ENCODE measurements around the gene CHRNA7.
A peak's percentile ranks its signal among the peaks of the same experiment; 100 is the strongest.

Gene CHRNA7

DNA sequence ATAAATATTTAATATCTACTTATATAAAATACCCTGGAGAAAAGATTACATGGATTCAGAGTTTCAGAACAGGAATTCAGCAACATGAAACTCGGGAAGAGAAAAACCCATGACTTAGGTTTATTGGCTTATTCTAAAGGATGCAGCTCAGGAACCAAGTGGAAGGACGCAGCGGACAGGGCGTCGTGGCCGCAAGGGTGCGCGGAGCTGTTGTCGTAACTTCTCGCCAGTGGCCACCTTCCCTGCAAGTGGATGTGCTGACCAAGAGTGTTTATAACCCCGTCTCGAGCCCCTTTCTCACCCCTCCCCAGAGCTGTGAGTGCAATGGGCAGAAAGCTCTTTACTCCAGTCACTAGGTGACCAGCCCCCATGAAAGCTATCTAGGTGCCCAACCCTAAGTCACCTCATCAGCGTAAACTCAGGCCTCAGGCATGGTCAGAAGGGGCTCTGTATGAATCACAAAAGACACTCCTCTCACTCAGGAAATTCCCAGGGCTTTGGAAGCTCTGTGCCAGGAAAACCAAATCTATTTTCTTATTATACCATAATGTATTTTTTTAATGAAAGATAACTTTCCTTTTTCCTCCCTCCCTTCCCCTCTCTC lies 77.3 kb downstream of the CHRNA7 start:
- DNase-seq (ENCODE audit: low read depth, low spot score) = peak; percentile 27
- peaks cover 6% of the 10 kb centered on the region for H3K4me1 ChIP-seq (ENCODE audit: insufficient read depth, insufficient read length)
- H3K27me3 ChIP-seq (ENCODE audit: insufficient read depth, insufficient read length) = no peaks in the 10 kb centered on the region
- H3K9ac ChIP-seq (ENCODE audit: insufficient read length, low read depth) = no peak overlapping the region
- peaks cover 5% of the 10 kb centered on the region; the same call in 1 of the 2 replicates for H3K9me3 ChIP-seq (ENCODE audit: insufficient read depth, low read length)
- TF ChIP-seq YY1 (IDR thresholded peaks at IDR 0.05; ENCODE audit: insufficient read depth, insufficient read length) = no peak
- no peak for TF ChIP-seq ZNF274 (IDR thresholded peaks at IDR 0.05; ENCODE audit: low read depth, low read length)
- TF ChIP-seq SUZ12 (IDR thresholded peaks at IDR 0.05; ENCODE audit: extremely low read depth, insufficient read depth, insufficient read length) = no peak
- H3K4me3 ChIP-seq (ENCODE audit: insufficient read length, low read depth) = no peak overlapping the region
- H3K36me3 ChIP-seq (ENCODE audit: insufficient read depth, insufficient read length, low read length) = no peaks in the 10 kb centered on the region

- no peaks in the 10 kb centered on the region for H3K27me3 ChIP-seq (ENCODE audit: insufficient read depth, insufficient read length)
- DNase-seq (ENCODE audit: low read depth, low spot score) = no peak
- no peak overlapping the region for H3K9ac ChIP-seq (ENCODE audit: insufficient read length, low read depth)
- no peak for TF ChIP-seq YY1 (IDR thresholded peaks at IDR 0.05; ENCODE audit: insufficient read depth, insufficient read length)
- no peak for TF ChIP-seq SUZ12 (IDR thresholded peaks at IDR 0.05; ENCODE audit: extremely low read depth, insufficient read depth, insufficient read length)
- no peak for TF ChIP-seq ZNF274 (IDR thresholded peaks at IDR 0.05; ENCODE audit: low read depth, low read length)
- peaks cover 5% of the 10 kb centered on the region; the same call in 1 of the 2 replicates for H3K9me3 ChIP-seq (ENCODE audit: insufficient read depth, low read length)
- H3K36me3 ChIP-seq (ENCODE audit: insufficient read depth, insufficient read length, low read length) = no peaks in the 10 kb centered on the region
- peaks cover 6% of the 10 kb centered on the region for H3K4me1 ChIP-seq (ENCODE audit: insufficient read depth, insufficient read length)
- H3K4me3 ChIP-seq (ENCODE audit: insufficient read length, low read depth) = no peak overlapping the region
These were observed 78.3 kb downstream of the CHRNA7 start for GRCh38 chr15:32108661-32109060.

- Histone ChIP-seq H3K4me1 (ENCODE audit: insufficient read depth, insufficient read length) (peaks cover 6% of the 10 kb centered on the region), H3K27me3 (ENCODE audit: insufficient read depth, insufficient read length) (no peaks in the 10 kb centered on the region), H3K9ac (ENCODE audit: insufficient read length, low read depth) (no peak overlapping the region), H3K4me3 (ENCODE audit: insufficient read length, low read depth) (no peak overlapping the region), H3K36me3 (ENCODE audit: insufficient read depth, insufficient read length, low read length) (no peaks in the 10 kb centered on the region), H3K9me3 (ENCODE audit: insufficient read depth, low read length) (peaks cover 5% of the 10 kb centered on the region; the same call in 1 of the 2 replicates)
- TF ChIP-seq SUZ12 (IDR thresholded peaks at IDR 0.05; ENCODE audit: extremely low read depth, insufficient read depth, insufficient read length) = no peak
- no peak for DNase-seq (ENCODE audit: low read depth, low spot score)
These were observed 81.8 kb downstream of the CHRNA7 start for GRCh38 chr15:32112101-32112500.

DNA sequence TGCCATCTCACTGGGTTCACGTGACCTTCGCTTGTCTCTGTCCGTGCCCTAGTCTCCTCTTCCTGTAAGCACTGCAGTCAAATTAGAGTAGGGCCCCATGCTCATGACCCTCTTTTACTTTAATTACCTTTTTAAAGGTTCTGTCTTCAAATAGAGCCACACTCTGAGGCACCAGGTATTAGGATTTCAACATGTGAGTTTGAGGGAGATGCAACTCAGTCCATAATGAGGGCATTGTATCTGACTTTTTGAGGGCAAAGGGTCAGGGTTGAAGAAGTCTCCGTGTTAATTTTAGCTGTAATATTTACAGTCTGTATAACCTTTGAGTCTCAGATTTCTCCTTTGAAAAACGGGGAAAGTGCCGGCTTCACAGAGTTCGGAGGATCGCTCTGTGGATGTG lies 82.9 kb downstream of the CHRNA7 start:
- H3K9ac ChIP-seq (ENCODE audit: insufficient read length, low read depth) = no peak overlapping the region
- H3K9me3 ChIP-seq (ENCODE audit: insufficient read depth, low read length) = peaks cover 5% of the 10 kb centered on the region; the same call in 1 of the 2 replicates
- TF ChIP-seq YY1 (IDR thresholded peaks at IDR 0.05; ENCODE audit: insufficient read depth, insufficient read length) (no peak), ZNF274 (IDR thresholded peaks at IDR 0.05; ENCODE audit: low read depth, low read length) (no peak), SUZ12 (IDR thresholded peaks at IDR 0.05; ENCODE audit: extremely low read depth, insufficient read depth, insufficient read length) (no peak)

DNA sequence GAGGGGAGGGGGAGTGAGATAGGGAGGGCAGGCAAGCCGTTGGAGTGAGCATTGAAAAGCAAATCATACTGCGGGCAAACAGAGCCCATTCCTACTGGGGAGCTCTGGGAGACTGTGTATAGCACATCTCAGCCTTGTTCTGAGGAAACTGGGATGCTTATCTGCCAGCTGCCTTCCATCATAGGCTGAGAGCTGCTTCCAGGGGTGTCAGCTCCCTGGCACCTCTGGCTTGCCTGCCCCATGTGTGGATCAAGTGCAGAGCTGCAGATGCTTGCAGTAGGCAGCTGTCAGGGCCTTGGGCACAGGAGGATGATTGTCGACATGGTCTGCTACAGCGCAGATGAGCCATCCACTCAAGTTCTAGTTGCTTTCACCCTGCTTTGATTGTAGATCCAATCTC lies 86.8 kb downstream of the CHRNA7 start:
- no peak for TF ChIP-seq SUZ12 (IDR thresholded peaks at IDR 0.05; ENCODE audit: extremely low read depth, insufficient read depth, insufficient read length)
- TF ChIP-seq ZNF274 (IDR thresholded peaks at IDR 0.05; ENCODE audit: low read depth, low read length) = no peak
- TF ChIP-seq YY1 (IDR thresholded peaks at IDR 0.05; ENCODE audit: insufficient read depth, insufficient read length) = no peak
- Histone ChIP-seq H3K9me3 (ENCODE audit: insufficient read depth, low read length) (no peaks in the 10 kb centered on the region), H3K27me3 (ENCODE audit: insufficient read depth, insufficient read length) (no peaks in the 10 kb centered on the region), H3K4me3 (ENCODE audit: insufficient read length, low read depth) (no peak overlapping the region), H3K4me1 (ENCODE audit: insufficient read depth, insufficient read length) (no peaks in the 10 kb centered on the region), H3K36me3 (ENCODE audit: insufficient read depth, insufficient read length, low read length) (no peaks in the 10 kb centered on the region), H3K9ac (ENCODE audit: insufficient read length, low read depth) (no peak overlapping the region)
- no peak for DNase-seq (ENCODE audit: low read depth, low spot score)

More for the DNA sequence above, 82.9 kb downstream of the CHRNA7 start:
- Histone ChIP-seq H3K27me3 (ENCODE audit: insufficient read depth, insufficient read length) (no peaks in the 10 kb centered on the region), H3K36me3 (ENCODE audit: insufficient read depth, insufficient read length, low read length) (no peaks in the 10 kb centered on the region), H3K4me1 (ENCODE audit: insufficient read depth, insufficient read length) (peaks cover 2% of the 10 kb centered on the region), H3K4me3 (ENCODE audit: insufficient read length, low read depth) (no peak overlapping the region)
- no peak for DNase-seq (ENCODE audit: low read depth, low spot score)

- no peaks in the 10 kb centered on the region for H3K36me3 ChIP-seq (ENCODE audit: insufficient read depth, insufficient read length, low read length)
- H3K4me3 ChIP-seq (ENCODE audit: insufficient read length, low read depth) = no peak overlapping the region
- H3K4me1 ChIP-seq (ENCODE audit: insufficient read depth, insufficient read length) = no peaks in the 10 kb centered on the region
- H3K27me3 ChIP-seq (ENCODE audit: insufficient read depth, insufficient read length) = no peaks in the 10 kb centered on the region
- H3K9me3 ChIP-seq (ENCODE audit: insufficient read depth, low read length) = no peaks in the 10 kb centered on the region
- no peak for DNase-seq (ENCODE audit: low read depth, low spot score)
- no peak overlapping the region for H3K9ac ChIP-seq (ENCODE audit: insufficient read length, low read depth)
- no peak for TF ChIP-seq ZNF274 (IDR thresholded peaks at IDR 0.05; ENCODE audit: low read depth, low read length)
- no peak for TF ChIP-seq SUZ12 (IDR thresholded peaks at IDR 0.05; ENCODE audit: extremely low read depth, insufficient read depth, insufficient read length)
- TF ChIP-seq YY1 (IDR thresholded peaks at IDR 0.05; ENCODE audit: insufficient read depth, insufficient read length) = no peak
These were observed 89.0 kb downstream of the CHRNA7 start for GRCh38 chr15:32119286-32119685.

DNA sequence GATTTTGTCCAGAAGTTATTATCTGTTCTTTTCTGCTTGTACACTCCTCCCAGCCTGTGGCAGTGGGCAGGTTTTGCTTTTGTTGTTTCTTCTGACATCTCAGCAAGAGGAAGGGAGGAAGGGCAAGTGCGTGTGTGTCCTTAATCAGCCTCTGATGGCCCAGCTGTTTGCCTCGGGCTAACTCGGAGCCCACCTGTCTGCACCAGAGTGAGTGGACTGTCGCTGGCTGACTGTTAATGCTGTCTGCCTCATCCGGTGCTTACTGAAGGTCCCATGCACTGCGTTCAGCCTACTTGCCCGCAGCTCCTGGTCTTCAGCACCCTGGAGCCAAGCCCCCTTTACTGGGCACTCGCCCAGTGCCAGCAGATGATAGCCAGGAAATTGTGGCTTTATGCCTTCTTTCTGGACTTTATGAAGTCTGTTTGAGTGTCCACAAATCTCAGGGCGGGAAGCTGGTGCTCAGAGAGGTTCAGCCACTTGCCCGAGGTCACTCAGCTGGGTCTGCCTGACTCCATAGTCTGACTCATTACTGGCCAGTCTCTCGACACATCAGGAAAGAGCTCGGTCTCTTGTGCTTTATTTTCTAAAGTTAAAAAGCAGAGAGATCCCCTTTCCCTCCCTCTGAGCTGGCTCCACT lies 89.5 kb downstream of the CHRNA7 start:
- no peaks in the 10 kb centered on the region for H3K27me3 ChIP-seq (ENCODE audit: insufficient read depth, insufficient read length)
- no peaks in the 10 kb centered on the region for H3K36me3 ChIP-seq (ENCODE audit: insufficient read depth, insufficient read length, low read length)
- H3K4me3 ChIP-seq (ENCODE audit: insufficient read length, low read depth) = no peak overlapping the region
- no peaks in the 10 kb centered on the region for H3K4me1 ChIP-seq (ENCODE audit: insufficient read depth, insufficient read length)
- H3K9me3 ChIP-seq (ENCODE audit: insufficient read depth, low read length) = no peaks in the 10 kb centered on the region
- DNase-seq (ENCODE audit: low read depth, low spot score) = no peak
- no peak overlapping the region for H3K9ac ChIP-seq (ENCODE audit: insufficient read length, low read depth)
- no peak for TF ChIP-seq ZNF274 (IDR thresholded peaks at IDR 0.05; ENCODE audit: low read depth, low read length)
- TF ChIP-seq SUZ12 (IDR thresholded peaks at IDR 0.05; ENCODE audit: extremely low read depth, insufficient read depth, insufficient read length) = no peak
- no peak for TF ChIP-seq YY1 (IDR thresholded peaks at IDR 0.05; ENCODE audit: insufficient read depth, insufficient read length)

Data from NT2/D1 (cell line).